SU-DHL-6 (cell line): Measurements from ENCODE around the gene MLXIPL.
"Not testable (repeated sequence)": the region's sequence is repeated elsewhere in the genome, so short reads cannot be mapped to it uniquely, and the experiment has no call there.

Experiments
- CTCF ChIP-seq: fragments of 200-600 bp; sonication (generic); IDR thresholded peaks from one replicate; pipeline ENCODE4 v1.5.1; 2017; ENCODE audit warnings: antibody characterized with exemption, mild to moderate bottlenecking, low read length, moderate library complexity; ENCODE audit not compliant: insufficient read depth, poor library complexity, severe bottlenecking
- EZH2phosphoT487 ChIP-seq: fragments of 200-600 bp; sonication (generic), shearing (Covaris generic); conservative IDR thresholded peaks from 2 replicates; pipeline ENCODE4 v1.6.1; 2018; ENCODE audit warnings: mild to moderate bottlenecking, antibody characterized with exemption, low read length, moderate library complexity, mixed read lengths

GRCh38 chr7:73660594-73660993, 36.3 kb upstream of the MLXIPL start:
- not testable (repeated sequence) for TF ChIP-seq CTCF, EZH2phosphoT487
